Lower lobe of right lung (tissue), 2 donors: ENCODE results near the gene MAN2A1. TPM values are rescaled to one million over a fixed set of nuclear protein-coding genes. Genes with fewer than 3 reads are reported as not detected.

Source experiments
- ATAC-seq, 2 donors: fragments of 200-7000 bp; cut with Tn5 transposase; one replicate each; pipeline ENCODE4 v1.9.1; 2020 to 2022; ENCODE audit warnings: mild to moderate bottlenecking in 2 of 2, moderate library complexity in 2 of 2
- DNase-seq: peaks from one replicate; pipeline ENCODE4 v3.0.0-alpha.2; 2020
- H3K27ac ChIP-seq: fragments of 200-600 bp; one replicate; pipeline ENCODE4 v1.8.0; 2022
- H3K27me3 ChIP-seq: fragments of 200-600 bp; one replicate; pipeline ENCODE4 v1.8.0; 2022; ENCODE audit warnings: low read depth
- H3K36me3 ChIP-seq: fragments of 200-600 bp; one replicate; pipeline ENCODE4 v1.8.0; 2022; ENCODE audit warnings: mild to moderate bottlenecking
- H3K4me1 ChIP-seq: fragments of 200-600 bp; one replicate; pipeline ENCODE4 v1.8.0; 2022
- H3K4me3 ChIP-seq: fragments of 200-600 bp; one replicate; pipeline ENCODE4 v1.8.0; 2022; ENCODE audit warnings: mild to moderate bottlenecking
- H3K9me3 ChIP-seq: fragments of 200-600 bp; one replicate; pipeline ENCODE4 v1.8.0; 2022
- intact Hi-C: fragments of 100-400 bp; cut with DNase I; formaldehyde crosslinking; loops from one replicate; pipeline ENCODE4 v1.11.0; 2022
- total RNA-seq: library from RNA; stranded (reverse); fragmentation: NEBNext Ultra II Directional; extraction: Animal tissue kit (Norgen Biotek cat#: 25700); gene quantifications from one replicate; pipeline ENCODE4 v1.2.1, GENCODE V29; 2021
- TF ChIP-seq, protein P1 (sequence below): fragments of 200-600 bp; IDR thresholded peaks from one replicate; pipeline ENCODE4 v1.8.0; 2022; ENCODE audit warnings: antibody characterized with exemption, mild to moderate bottlenecking
- donor health status: DM: no; HTN: yes; CAD: no; lungs with severe emphysema.

The MAN2A1 gene
- total RNA-seq, 1 donor from 2014 or later, result 42.9 TPM

DNA sequence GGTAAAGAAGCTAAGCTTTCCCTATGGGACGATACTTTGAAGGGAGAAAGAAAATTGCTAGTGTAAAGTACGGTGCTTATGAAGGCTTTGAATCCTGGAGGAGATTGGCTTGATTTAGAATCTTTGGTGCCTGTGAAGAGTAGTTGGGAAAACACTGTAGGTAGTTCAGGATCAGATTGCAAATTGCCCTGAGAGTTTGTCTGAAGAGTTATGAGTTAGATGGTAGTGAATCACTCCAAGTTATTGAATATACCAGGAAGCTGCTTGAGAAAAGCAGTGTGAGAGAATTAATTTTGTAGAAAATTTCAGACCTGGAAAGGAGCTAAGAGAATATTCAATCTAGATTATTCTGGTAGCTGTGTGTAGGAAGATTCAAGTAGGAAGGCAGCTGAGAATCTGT, 11.5 kb downstream of the MAN2A1 start:
- no peak for ATAC-seq

DNA sequence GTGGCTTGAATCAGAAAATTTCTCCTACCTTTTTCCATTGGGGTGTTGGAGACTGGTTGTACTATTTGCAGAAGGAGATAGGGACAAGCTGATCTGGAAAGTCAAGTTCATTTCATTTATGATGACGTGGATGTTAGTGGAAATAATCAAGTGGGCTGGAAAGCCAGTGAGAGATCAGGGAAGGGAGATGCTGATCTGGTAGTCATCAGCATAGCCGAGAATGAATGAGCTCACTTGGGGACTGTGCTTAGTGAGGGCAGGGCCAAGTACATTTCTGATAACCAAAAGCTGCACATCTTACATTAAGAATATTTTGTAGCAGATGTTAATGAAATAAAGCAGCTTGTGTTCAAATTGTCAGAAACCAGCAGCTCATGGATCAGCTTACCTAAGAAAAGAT, 12.1 kb downstream of the MAN2A1 start:
- no peak for DNase-seq
- Histone ChIP-seq H3K4me1 (peaks cover 10% of the 10 kb centered on the region), H3K36me3 (no peaks in the 10 kb centered on the region), H3K4me3 (no peak overlapping the region), H3K27ac (no peak overlapping the region), H3K9me3 (no peaks in the 10 kb centered on the region), H3K27me3 (no peaks in the 10 kb centered on the region)
- intact Hi-C loops, result no loop called here
- no peak for ATAC-seq
- TF ChIP-seq, protein P1, sequence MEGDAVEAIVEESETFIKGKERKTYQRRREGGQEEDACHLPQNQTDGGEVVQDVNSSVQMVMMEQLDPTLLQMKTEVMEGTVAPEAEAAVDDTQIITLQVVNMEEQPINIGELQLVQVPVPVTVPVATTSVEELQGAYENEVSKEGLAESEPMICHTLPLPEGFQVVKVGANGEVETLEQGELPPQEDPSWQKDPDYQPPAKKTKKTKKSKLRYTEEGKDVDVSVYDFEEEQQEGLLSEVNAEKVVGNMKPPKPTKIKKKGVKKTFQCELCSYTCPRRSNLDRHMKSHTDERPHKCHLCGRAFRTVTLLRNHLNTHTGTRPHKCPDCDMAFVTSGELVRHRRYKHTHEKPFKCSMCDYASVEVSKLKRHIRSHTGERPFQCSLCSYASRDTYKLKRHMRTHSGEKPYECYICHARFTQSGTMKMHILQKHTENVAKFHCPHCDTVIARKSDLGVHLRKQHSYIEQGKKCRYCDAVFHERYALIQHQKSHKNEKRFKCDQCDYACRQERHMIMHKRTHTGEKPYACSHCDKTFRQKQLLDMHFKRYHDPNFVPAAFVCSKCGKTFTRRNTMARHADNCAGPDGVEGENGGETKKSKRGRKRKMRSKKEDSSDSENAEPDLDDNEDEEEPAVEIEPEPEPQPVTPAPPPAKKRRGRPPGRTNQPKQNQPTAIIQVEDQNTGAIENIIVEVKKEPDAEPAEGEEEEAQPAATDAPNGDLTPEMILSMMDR, result no peak

More for the DNA sequence above, 11.5 kb downstream of the MAN2A1 start:
- Histone ChIP-seq H3K27me3 (no peaks in the 10 kb centered on the region), H3K4me1 (peaks cover 15% of the 10 kb centered on the region), H3K4me3 (no peak overlapping the region), H3K36me3 (no peaks in the 10 kb centered on the region), H3K27ac (no peak overlapping the region), H3K9me3 (no peaks in the 10 kb centered on the region)
- TF ChIP-seq, protein P1, result no peak
- DNase-seq, result no peak
- intact Hi-C loops, result no loop called here

DNA sequence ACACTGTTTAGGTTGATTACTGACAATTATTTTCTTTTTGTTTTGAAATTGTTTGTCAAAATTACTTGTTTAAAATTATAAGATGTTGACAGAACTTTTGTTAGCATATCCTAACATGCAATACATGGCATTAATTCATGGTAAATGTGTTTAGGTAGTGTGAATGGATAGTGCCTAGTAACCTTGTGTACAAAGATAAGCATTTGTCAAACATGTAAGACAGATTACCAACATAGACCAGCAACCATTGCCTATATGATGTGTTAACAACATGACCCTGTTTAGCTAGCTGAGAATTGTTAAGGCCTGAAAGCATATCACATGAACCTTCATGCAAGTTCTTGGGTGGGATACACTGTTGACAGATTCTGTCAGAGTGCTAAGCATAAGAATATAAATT, 13.4 kb downstream of the MAN2A1 start:
- ATAC-seq, result no peak
- no peaks in the 10 kb centered on the region for H3K4me1 ChIP-seq
- intact Hi-C loops, result no loop called here

DNA sequence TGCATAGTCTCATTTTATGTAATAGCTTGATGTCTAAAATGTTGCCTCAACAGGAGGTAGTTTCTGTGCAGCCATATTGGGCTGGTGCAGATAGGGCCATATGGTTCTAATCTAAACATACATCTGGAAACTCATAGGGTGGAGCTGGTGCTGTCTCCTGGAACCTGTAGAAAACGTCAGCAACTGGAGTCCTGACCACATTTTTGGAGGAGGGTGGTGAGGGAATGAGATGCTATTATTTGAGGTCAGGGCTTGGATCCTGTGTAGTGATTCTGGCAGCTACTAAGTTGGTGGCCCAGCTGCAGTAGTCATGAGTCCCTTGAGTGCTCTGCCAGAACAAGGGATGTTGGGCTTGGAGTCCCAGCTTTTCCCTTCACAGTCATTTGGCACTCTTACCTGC, 14.1 kb downstream of the MAN2A1 start:
- Histone ChIP-seq H3K4me3 (no peak overlapping the region), H3K4me1 (no peaks in the 10 kb centered on the region), H3K36me3 (no peaks in the 10 kb centered on the region), H3K27me3 (no peaks in the 10 kb centered on the region), H3K9me3 (no peaks in the 10 kb centered on the region), H3K27ac (no peak overlapping the region)
- no peak for ATAC-seq
- TF ChIP-seq, protein P1, result no peak
- DNase-seq, result no peak
- intact Hi-C loops, result no loop called here

More for the DNA sequence above, 13.4 kb downstream of the MAN2A1 start:
- H3K27me3 ChIP-seq, result no peaks in the 10 kb centered on the region
- DNase-seq, result no peak
- no peaks in the 10 kb centered on the region for H3K36me3 ChIP-seq
- H3K27ac ChIP-seq, result no peak overlapping the region
- H3K9me3 ChIP-seq, result no peaks in the 10 kb centered on the region
- TF ChIP-seq, protein P1, result no peak
- no peak overlapping the region for H3K4me3 ChIP-seq

DNA sequence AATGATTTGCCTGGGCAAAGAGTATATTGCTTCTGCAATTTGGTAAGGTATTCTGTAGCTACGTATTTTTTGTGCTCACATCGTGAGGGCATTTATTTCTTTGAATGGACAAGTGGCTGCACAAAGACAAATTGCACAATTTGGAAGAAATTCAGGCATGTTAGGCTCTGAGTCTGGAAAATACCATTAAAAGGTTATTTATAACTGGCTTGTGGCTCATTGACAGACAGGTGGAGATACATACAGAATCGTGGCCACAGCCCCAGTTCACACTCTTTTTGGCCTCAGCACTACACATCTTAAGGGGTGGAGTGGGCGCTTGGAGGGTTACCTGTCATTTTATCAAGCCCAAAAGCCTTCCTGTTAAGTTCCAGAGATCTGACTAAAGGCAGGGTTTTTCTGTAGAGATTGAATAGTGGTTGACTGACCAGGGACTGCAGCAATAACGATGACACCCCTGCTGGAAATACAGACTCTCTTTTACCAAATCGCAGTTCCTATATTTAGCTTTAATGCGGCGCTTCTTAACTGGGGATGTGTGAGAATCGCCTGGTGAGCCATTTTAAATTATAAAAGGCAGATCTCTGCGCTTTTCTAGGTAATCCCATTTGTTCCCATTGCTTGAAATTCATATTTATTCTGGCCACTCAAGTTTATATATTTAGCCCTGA, 14.7 kb downstream of the MAN2A1 start:
- ATAC-seq, result no peak
- Histone ChIP-seq H3K27ac (no peak overlapping the region), H3K36me3 (no peaks in the 10 kb centered on the region), H3K4me1 (no peaks in the 10 kb centered on the region), H3K4me3 (no peak overlapping the region), H3K27me3 (no peaks in the 10 kb centered on the region), H3K9me3 (no peaks in the 10 kb centered on the region)
- intact Hi-C loops, result no loop called here
- TF ChIP-seq, protein P1, result no peak
- DNase-seq, result no peak
